HCT116 (cell line): ENCODE data around the gene CABYR. TPM values are rescaled to one million over a fixed set of nuclear protein-coding genes. Genes with fewer than 3 reads are reported as not detected.
A peak's percentile ranks its signal among the peaks of the same experiment; 100 is the strongest.

Source experiments
- ATAC-seq: fragments of 200-7000 bp; cut with Tn5 transposase; 2 replicates; pipeline ENCODE4 v1.9.1; 2020; ENCODE audit warnings: mild to moderate bottlenecking, moderate library complexity
- BruUV-seq: library from RNA; stranded (reverse); fragments of 400-500 nt; replicated peaks from 2 replicates; lab custom pipeline; 2021; lab: Mats Ljungman, UMichigan
- CTCF ChIA-PET: fragments of 300-600 bp; sonication (Branson Sonifier 250); formaldehyde crosslinking; loops from one replicate; lab custom pipeline; 2021; ENCODE audit warnings: antibody characterized with exemption; lab: Charles Lee
- POLR2A ChIA-PET: fragments of 300-600, 350-600 bp; sonication (Branson Sonifier 250); formaldehyde crosslinking; loops from one replicate; lab custom pipeline; 2021; ENCODE audit warnings: antibody characterized with exemption; lab: Charles Lee
- RAD21 ChIA-PET, 2 experiments: fragments of 300-600 bp; sonication (Branson Sonifier 250); formaldehyde crosslinking; loops; one replicate each; lab custom pipeline; 2023; ENCODE audit warnings: low total read pairs in 2 of 2; ENCODE audit not compliant: uncharacterized antibody in 2 of 2, unreplicated experiment in 2 of 2, low non-redundant PET in 1 of 2; lab: Charles Lee
- DNase-seq: peaks from one replicate; pipeline ENCODE4 v3.0.0-alpha.2; 2010; ENCODE audit warnings: low read depth, low spot score
- H2AFZ ChIP-seq: fragments of 200-600 bp; shearing (Covaris generic), sonication (generic); 2 replicates; pipeline ENCODE4 v1.6.1; 2017; ENCODE audit warnings: low read depth, mixed run types, mixed read lengths, antibody characterized with exemption, low read length; ENCODE audit not compliant: poor library complexity, severe bottlenecking
- H3K27ac ChIP-seq: 2 replicates; pipeline ENCODE4 v1.5.1; 2012; ENCODE audit warnings: low read depth, low read length
- H3K27me3 ChIP-seq: fragments of 200-600 bp; sonication (generic); 2 replicates; pipeline ENCODE4 v1.6.1; 2016; ENCODE audit warnings: mixed run types, low read length, mixed read lengths; ENCODE audit not compliant: insufficient read depth
- H3K36me3 ChIP-seq, 2 experiments: fragments of 200-500 bp in 1 of 2; fragments of 200-600 bp in 1 of 2; sonication (Bioruptor generic) in 1 of 2; sonication (generic) in 1 of 2; 2 replicates each; pipeline versions ENCODE4 v1.5.1 to v1.6.1; 2014 to 2016; ENCODE audit warnings: low read length in 2 of 2, inconsistent platforms in 1 of 2, mixed read lengths in 1 of 2, mixed run types in 1 of 2; ENCODE audit not compliant: insufficient read depth in 2 of 2, control insufficient read depth in 1 of 2
- H3K4me1 ChIP-seq, 2 experiments: fragments of 200-600 bp in 1 of 2; sonication (generic) in 1 of 2; 2 replicates each; pipeline versions ENCODE4 v1.5.1 to v1.6.1; 2012 to 2017; ENCODE audit warnings: low read length in 2 of 2, inconsistent platforms in 1 of 2, mild to moderate bottlenecking in 1 of 2, mixed read lengths in 1 of 2, mixed run types in 1 of 2, moderate library complexity in 1 of 2; ENCODE audit not compliant: insufficient read depth in 2 of 2, control insufficient read depth in 1 of 2
- H3K4me2 ChIP-seq: fragments of 200-600 bp; sonication (generic); 2 replicates; pipeline ENCODE4 v1.6.1; 2017; ENCODE audit warnings: mixed run types, low read length, mixed read lengths
- H3K4me3 ChIP-seq, 2 experiments: fragments of 200-600 bp in 1 of 2; sonication (generic) in 1 of 2; replicated peaks in 1 of 2; 2 replicates each; pipeline ENCODE4 v1.5.1; 2011 to 2016; ENCODE audit warnings: low read length in 2 of 2, control low read depth in 1 of 2, low read depth in 1 of 2, mild to moderate bottlenecking in 1 of 2, mixed read lengths in 1 of 2, mixed run types in 1 of 2
- H3K79me2 ChIP-seq: fragments of 200-600 bp; sonication (generic); 2 replicates; pipeline ENCODE4 v1.6.1; 2017; ENCODE audit warnings: mild to moderate bottlenecking, mixed run types, low read length, moderate library complexity, mixed read lengths; ENCODE audit not compliant: insufficient read depth
- H3K9ac ChIP-seq: fragments of 200-600 bp; sonication (generic); 2 replicates; pipeline ENCODE4 v1.6.1; 2016; ENCODE audit warnings: low read length, mixed read lengths
- H3K9me2 ChIP-seq: fragments of 200-600 bp; sonication (generic), shearing (Covaris generic); 2 replicates; pipeline ENCODE4 v1.6.1; 2017; ENCODE audit warnings: mixed run types, mild to moderate bottlenecking, moderate library complexity; ENCODE audit not compliant: insufficient read depth
- H3K9me3 ChIP-seq, 2 experiments: fragments of 200-500 bp in 1 of 2; fragments of 200-600 bp in 1 of 2; sonication (Bioruptor generic) in 1 of 2; sonication (generic) in 1 of 2; 2 replicates each; pipeline ENCODE4 v1.6.1; 2014 to 2017; ENCODE audit warnings: low read length in 2 of 2, mixed read lengths in 2 of 2, inconsistent platforms in 1 of 2, low read depth in 1 of 2, mild to moderate bottlenecking in 1 of 2, mixed run types in 1 of 2, moderate library complexity in 1 of 2; ENCODE audit not compliant: control insufficient read depth in 1 of 2, insufficient read depth in 1 of 2
- H4K20me1 ChIP-seq: fragments of 200-600 bp; sonication (generic), shearing (Covaris generic); 2 replicates; pipeline ENCODE4 v1.6.1; 2017; ENCODE audit warnings: mixed run types, mild to moderate bottlenecking, moderate library complexity; ENCODE audit not compliant: insufficient read depth
- EGR1 ChIP-seq: IDR thresholded peaks from 2 replicates; pipeline ENCODE4 v1.6.1; 2012; ENCODE audit warnings: low read depth
- ELF1 ChIP-seq: IDR thresholded peaks from 2 replicates; pipeline ENCODE4 v1.6.1; 2012; ENCODE audit warnings: low read depth, borderline replicate concordance
- EZH2phosphoT487 ChIP-seq: fragments of 200-600 bp; IDR thresholded peaks from 2 replicates; pipeline ENCODE4 v1.6.1; 2018; ENCODE audit warnings: antibody characterized with exemption, borderline replicate concordance
- FOSL1 ChIP-seq: IDR thresholded peaks from 2 replicates; pipeline ENCODE4 v1.6.1; 2012; ENCODE audit warnings: low read depth
- MAX ChIP-seq: IDR thresholded peaks from 2 replicates; pipeline ENCODE4 v1.6.1; 2012
- POLR2A ChIP-seq: IDR thresholded peaks from 2 replicates; pipeline ENCODE4 v1.7.0; 2011; ENCODE audit warnings: borderline replicate concordance; ENCODE audit not compliant: insufficient read depth, insufficient read length; ENCODE audit errors: extremely low read depth
- SIN3A ChIP-seq: IDR thresholded peaks from 2 replicates; pipeline ENCODE4 v1.6.1; 2012; ENCODE audit warnings: low read depth
- SP1 ChIP-seq: IDR thresholded peaks from 2 replicates; pipeline ENCODE4 v1.6.1; 2012; ENCODE audit warnings: low read depth
- TCF7L2 ChIP-seq: IDR thresholded peaks from 2 replicates; pipeline ENCODE4 v1.7.0; 2011; ENCODE audit warnings: borderline replicate concordance, inconsistent platforms; ENCODE audit not compliant: insufficient read depth, insufficient read length; ENCODE audit errors: extremely low read depth
- YY1 ChIP-seq: IDR thresholded peaks from 2 replicates; pipeline ENCODE4 v1.6.1; 2011; ENCODE audit warnings: low read length, low read depth, moderate library complexity, mild to moderate bottlenecking; ENCODE audit not compliant: insufficient replicate concordance; ENCODE audit errors: extremely low read depth
- intact Hi-C: fragments of 100-400 bp; cut with micrococcal nuclease; formaldehyde crosslinking; loops from 2 replicates; pipeline ENCODE4 v1.10.0; 2022
- total RNA-seq: library from RNA; stranded (reverse); gene quantifications from one replicate; pipeline ENCODE4 v1.2.1, GENCODE V29; 2021; ENCODE audit not compliant: unreplicated experiment
- TF ChIP-seq, protein P1 (sequence below), 3 experiments: fragments of 200-600 bp in 1 of 3; sonication (generic) in 1 of 3; IDR thresholded peaks in 2 of 3; conservative IDR thresholded peaks in 1 of 3; 2 replicates each; pipeline ENCODE4 v1.5.1; 2012 to 2017; ENCODE audit warnings: low read depth in 2 of 3, low read length in 2 of 3, antibody characterized with exemption in 1 of 3, borderline replicate concordance in 1 of 3, control low read depth in 1 of 3, mild to moderate bottlenecking in 1 of 3, mixed read lengths in 1 of 3, mixed run types in 1 of 3, moderate library complexity in 1 of 3; ENCODE audit not compliant: insufficient read depth in 1 of 3

The CABYR gene
- total RNA-seq, 1 experiment from 2014 or later = not detected

GRCh38 chr18:24108641-24109040 lies 30.2 kb upstream of the CABYR start:
- H3K9me3 ChIP-seq = no peaks in the 10 kb centered on the region
- CTCF ChIA-PET = no interaction called here
- no peaks in the 10 kb centered on the region for H3K79me2 ChIP-seq
- no peaks in the 10 kb centered on the region for H4K20me1 ChIP-seq
- TF ChIP-seq TCF7L2 (no peak), POLR2A (no peak), SIN3A (no peak), MAX (no peak), EGR1 (no peak), YY1 (no peak), SP1 (no peak), FOSL1 (no peak), ELF1 (no peak), EZH2phosphoT487 (no peak)
- H3K36me3 ChIP-seq = no peaks in the 10 kb centered on the region
- no peak overlapping the region for H3K9ac ChIP-seq
- H2AFZ ChIP-seq = no peak overlapping the region
- no peak overlapping the region for H3K27ac ChIP-seq
- no peaks in the 10 kb centered on the region for H3K27me3 ChIP-seq
- RAD21 ChIA-PET = no interaction called here
- ATAC-seq (no peak), DNase-seq (no peak)
- no peak overlapping the region for H3K4me2 ChIP-seq
- BruUV-seq = no TSS peak
- POLR2A ChIA-PET = no interaction called here
- peaks cover 14 to 19% of the 10 kb centered on the region in 2 experiments for H3K4me1 ChIP-seq
- intact Hi-C loops = no loop called here
- H3K9me2 ChIP-seq = no peaks in the 10 kb centered on the region
- H3K4me3 ChIP-seq = no peak overlapping the region

GRCh38 chr18:24111936-24112335 lies 26.9 kb upstream of the CABYR start:
- no TSS peak for BruUV-seq
- CTCF ChIA-PET = interaction anchor here (1.3 to 1.7 kb wide), 2 partner anchors 96 to 98 kb away, joined by 4 read pairs; partner anchors contain the start of gene TTC39C
- H3K4me1 ChIP-seq = peaks cover 18 to 22% of the 10 kb centered on the region in 2 experiments
- ATAC-seq = no peak
- H3K27ac ChIP-seq = peak overlapping the region; percentile 51; the same call in 1 of the 2 replicates
- POLR2A ChIA-PET = no interaction called here
- H3K4me2 ChIP-seq = peak overlapping the region; percentile 79
- H3K9me2 ChIP-seq = no peaks in the 10 kb centered on the region
- H3K9ac ChIP-seq = 0 out of 2 replicates have a peak overlapping the region, but pooled peaks have one; percentile 44
- RAD21 ChIA-PET = no interaction called here
- H3K9me3 ChIP-seq = no peaks in the 10 kb centered on the region
- H3K27me3 ChIP-seq = no peaks in the 10 kb centered on the region
- no peaks in the 10 kb centered on the region for H3K36me3 ChIP-seq
- H4K20me1 ChIP-seq = no peaks in the 10 kb centered on the region
- DNase-seq = peak; percentile 7
- TF ChIP-seq SIN3A = no peak
- TF ChIP-seq, protein P1, sequence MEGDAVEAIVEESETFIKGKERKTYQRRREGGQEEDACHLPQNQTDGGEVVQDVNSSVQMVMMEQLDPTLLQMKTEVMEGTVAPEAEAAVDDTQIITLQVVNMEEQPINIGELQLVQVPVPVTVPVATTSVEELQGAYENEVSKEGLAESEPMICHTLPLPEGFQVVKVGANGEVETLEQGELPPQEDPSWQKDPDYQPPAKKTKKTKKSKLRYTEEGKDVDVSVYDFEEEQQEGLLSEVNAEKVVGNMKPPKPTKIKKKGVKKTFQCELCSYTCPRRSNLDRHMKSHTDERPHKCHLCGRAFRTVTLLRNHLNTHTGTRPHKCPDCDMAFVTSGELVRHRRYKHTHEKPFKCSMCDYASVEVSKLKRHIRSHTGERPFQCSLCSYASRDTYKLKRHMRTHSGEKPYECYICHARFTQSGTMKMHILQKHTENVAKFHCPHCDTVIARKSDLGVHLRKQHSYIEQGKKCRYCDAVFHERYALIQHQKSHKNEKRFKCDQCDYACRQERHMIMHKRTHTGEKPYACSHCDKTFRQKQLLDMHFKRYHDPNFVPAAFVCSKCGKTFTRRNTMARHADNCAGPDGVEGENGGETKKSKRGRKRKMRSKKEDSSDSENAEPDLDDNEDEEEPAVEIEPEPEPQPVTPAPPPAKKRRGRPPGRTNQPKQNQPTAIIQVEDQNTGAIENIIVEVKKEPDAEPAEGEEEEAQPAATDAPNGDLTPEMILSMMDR (IDR thresholded peaks at IDR 0.05 in 2 of 3, conservative IDR thresholded peaks at IDR 0.05 in 1 of 3; ENCODE audit: borderline replicate concordance in 1 of 3, insufficient read depth in 1 of 3, low read depth in 2 of 3, low read length in 2 of 3) = peak in 2 of 3 experiments; percentile 20 to 41; a peak in 3 of 6 replicates
- TF ChIP-seq, all 23 proteins: peak for 1
- Histone ChIP-seq H3K4me3 (no peak overlapping the region), H2AFZ (no peak overlapping the region), H3K79me2 (no peaks in the 10 kb centered on the region)
- intact Hi-C loops = loop anchor here (5.0 to 10.0 kb wide), 4 partner anchors 35 to 617 kb away; partner anchors contain the start of gene TTC39C
